Activated naive CD4-positive, alpha-beta T cell treated with anti-CD3 and anti-CD28 coated beads, Interleukin-2, amount 10 ng/mL, durations not matched to agents 7 days and 5 days (primary cell): ENCODE data around the gene PCDHGB1.
A peak's percentile ranks its signal among the peaks of the same experiment; 100 is the strongest.
"Not testable (repeated sequence)": the region's sequence is repeated elsewhere in the genome, so short reads cannot be mapped to it uniquely, and the experiment has no call there.

Experiments used
- CTCF ChIA-PET: fragments of 350-600 bp; sonication (Branson Sonifier 250); formaldehyde crosslinking; loops from one replicate; lab custom pipeline; 2021; ENCODE audit warnings: antibody characterized with exemption; lab: Charles Lee
- DNase-seq: peaks from one replicate; pipeline ENCODE4 v3.0.0-alpha.2; 2020
- H3K27ac Mint-ChIP-seq: one replicate; pipeline ENCODE4 v1.8.0; 2021; ENCODE audit warnings: mild to moderate bottlenecking, moderate library complexity, mixed read lengths
- H3K27me3 Mint-ChIP-seq: one replicate; pipeline ENCODE4 v1.8.0; 2021; ENCODE audit warnings: mild to moderate bottlenecking, mixed read lengths
- H3K36me3 Mint-ChIP-seq: one replicate; pipeline ENCODE4 v1.8.0; 2021; ENCODE audit warnings: mixed read lengths
- H3K4me1 Mint-ChIP-seq: one replicate; pipeline ENCODE4 v1.8.0; 2021; ENCODE audit warnings: mixed read lengths
- H3K4me3 Mint-ChIP-seq: one replicate; pipeline ENCODE4 v1.8.0; 2021; ENCODE audit warnings: mild to moderate bottlenecking, moderate library complexity, mixed read lengths
- H3K9me3 Mint-ChIP-seq: one replicate; pipeline ENCODE4 v1.8.0; 2021; ENCODE audit warnings: mixed read lengths

PCDHGB1 gene

GRCh38 chr5:141349917-141350619 is at the start of gene PCDHGB1:
Gene PCDHGB1, plus strand, starts transcription at chr5:141350099. Its CDS starts 162 bp downstream, at chr5:141350261.
- Mint-ChIP-seq H3K27me3 (peaks cover 41% of the 10 kb centered on the region), H3K4me3 (peak within 1 kb of the TSS; percentile 47), H3K9me3 (peaks cover 28% of the 10 kb centered on the region), H3K4me1 (no peaks in the 10 kb centered on the region), H3K27ac (no peak within 1 kb of the TSS), H3K36me3 (peaks cover 8% of the 10 kb centered on the region)
- DNase-seq: peak; percentile 54
- CTCF ChIA-PET: interaction anchor here (0.7 to 1.8 kb wide), 5 partner anchors 12 to 329 kb away, joined by 3 to 7 read pairs (median 4); partner anchors contain the start of genes PCDHGA1, PCDHGA2 and PCDHGB3

- peaks cover 70% of the 10 kb centered on the region for H3K9me3 Mint-ChIP-seq
- peaks cover 3% of the 10 kb centered on the region for H3K36me3 Mint-ChIP-seq
- H3K27ac Mint-ChIP-seq: no peak within 1 kb of the TSS
- H3K4me3 Mint-ChIP-seq: no peak within 1 kb of the TSS
- no peaks in the 10 kb centered on the region for H3K4me1 Mint-ChIP-seq
- DNase-seq: no peak
- no peaks in the 10 kb centered on the region for H3K27me3 Mint-ChIP-seq
- CTCF ChIA-PET: no interaction called here
These were observed 46.1 kb upstream of the PCDHGB1 start, which contains the start of gene SLC25A2 for GRCh38 chr5:141303756-141304155. Gene SLC25A2, minus strand, starts transcription at chr5:141304049. Its CDS starts 184 bp downstream, at chr5:141303865.

- Mint-ChIP-seq H3K4me3 (no peak overlapping the region), H3K9me3 (peaks cover 74% of the 10 kb centered on the region), H3K36me3 (peaks cover 4% of the 10 kb centered on the region), H3K4me1 (no peaks in the 10 kb centered on the region), H3K27me3 (no peaks in the 10 kb centered on the region), H3K27ac (no peak overlapping the region)
- CTCF ChIA-PET: no interaction called here
- DNase-seq: no peak
These were observed 43.3 kb upstream of the PCDHGB1 start for GRCh38 chr5:141306630-141307029.

- no peak for DNase-seq
- peaks cover 54% of the 10 kb centered on the region for H3K36me3 Mint-ChIP-seq
- H3K4me3 Mint-ChIP-seq: no peak overlapping the region
- no peaks in the 10 kb centered on the region for H3K27me3 Mint-ChIP-seq
- peaks cover 70% of the 10 kb centered on the region for H3K9me3 Mint-ChIP-seq
- CTCF ChIA-PET: no interaction called here
- peaks cover 2% of the 10 kb centered on the region for H3K4me1 Mint-ChIP-seq
- no peak overlapping the region for H3K27ac Mint-ChIP-seq
These were observed 36.2 kb upstream of the PCDHGB1 start for GRCh38 chr5:141313711-141314110.

GRCh38 chr5:141316963-141317362 is 32.9 kb upstream of the PCDHGB1 start:
- H3K4me3 Mint-ChIP-seq, H3K27me3 Mint-ChIP-seq, CTCF ChIA-PET, H3K27ac Mint-ChIP-seq, DNase-seq: not testable (repeated sequence)
- H3K4me1 Mint-ChIP-seq: peaks cover 24% of the 10 kb centered on the region
- H3K9me3 Mint-ChIP-seq: peaks cover 65% of the 10 kb centered on the region
- peaks cover 75% of the 10 kb centered on the region for H3K36me3 Mint-ChIP-seq

GRCh38 chr5:141319202-141319601 is 30.7 kb upstream of the PCDHGB1 start:
- DNase-seq: no peak
- H3K36me3 Mint-ChIP-seq: peaks cover 64% of the 10 kb centered on the region
- H3K27ac Mint-ChIP-seq: no peak overlapping the region

GRCh38 chr5:141319699-141320098 is 30.2 kb upstream of the PCDHGB1 start:
- Mint-ChIP-seq H3K36me3 (peaks cover 63% of the 10 kb centered on the region), H3K4me3 (peak overlapping the region; percentile 87), H3K4me1 (peaks cover 24% of the 10 kb centered on the region), H3K9me3 (peaks cover 53% of the 10 kb centered on the region), H3K27ac (peak overlapping the region; percentile 98), H3K27me3 (peaks cover 7% of the 10 kb centered on the region)
- DNase-seq: no peak
- CTCF ChIA-PET: interaction anchor here (0.6 to 2.1 kb wide), 13 partner anchors 10 to 1304 kb away, joined by 3 to 23 read pairs (median 4); partner anchors contain the start of genes PCDHGA1, PCDHGA10, PCDHGA2 and PCDHGA3

More at GRCh38 chr5:141319202-141319601, 30.7 kb upstream of the PCDHGB1 start:
- CTCF ChIA-PET: interaction anchor here (0.6 to 2.1 kb wide), 5 partner anchors 11 to 1305 kb away, joined by 3 to 23 read pairs (median 3); partner anchors contain the start of genes PCDHGA1 and PCDHGA3
- Mint-ChIP-seq H3K4me1 (peaks cover 24% of the 10 kb centered on the region), H3K27me3 (peaks cover 7% of the 10 kb centered on the region), H3K9me3 (peaks cover 55% of the 10 kb centered on the region), H3K4me3 (peak overlapping the region; percentile 87)

DNA sequence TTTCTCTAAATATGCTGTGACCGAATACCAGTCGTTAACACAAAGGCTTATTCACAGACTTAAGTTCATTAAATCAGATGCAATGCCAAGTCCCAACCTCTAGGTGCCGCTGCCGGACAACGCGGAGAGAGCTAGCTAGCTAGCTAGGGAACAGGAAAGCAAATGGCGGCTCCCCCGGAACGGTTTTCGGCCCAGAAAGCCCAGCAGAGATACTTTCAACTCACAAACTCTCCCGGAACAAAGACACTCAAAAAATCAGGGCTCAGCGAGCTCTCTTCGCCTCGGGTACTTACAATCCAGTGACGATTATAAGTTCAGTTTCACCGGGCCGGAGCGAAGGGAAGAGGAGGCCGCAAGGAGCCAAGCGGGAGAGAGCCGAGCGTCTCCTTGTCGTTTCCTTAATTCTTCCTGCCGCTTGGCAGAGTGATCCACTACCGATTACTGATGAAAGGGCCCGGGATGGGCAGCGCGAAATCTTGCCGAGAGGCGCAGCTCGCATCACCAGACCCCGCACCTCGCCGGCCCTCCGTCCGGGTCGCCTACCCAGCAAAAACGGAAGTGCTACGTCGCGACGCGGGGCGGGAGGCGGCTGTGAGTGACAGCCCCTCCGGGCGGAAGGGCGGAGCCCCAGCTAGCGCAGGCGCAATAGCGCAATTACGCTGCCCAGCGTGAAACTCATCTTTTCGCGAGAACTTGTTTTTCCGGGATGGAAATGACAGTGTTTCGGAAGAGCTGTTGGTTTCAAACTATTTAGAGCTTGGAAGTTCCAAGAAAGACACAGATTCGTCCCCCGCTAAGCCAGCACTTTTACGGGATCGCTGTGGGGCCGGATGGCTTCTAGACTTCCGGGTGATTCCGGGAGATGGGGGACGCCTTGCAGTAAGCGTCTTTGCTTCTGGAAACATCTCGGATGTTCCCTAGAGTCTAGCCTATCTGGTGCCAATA is 29.4 kb upstream of the PCDHGB1 start, which contains the start of gene TAF7:
TSS of gene TAF7 (minus strand) at position 560 of the 945 bp plus-strand sequence. CDS start 740 bp downstream, outside the sequence.
- Mint-ChIP-seq H3K4me1 (peaks cover 24% of the 10 kb centered on the region), H3K27ac (peak within 1 kb of the TSS; percentile 98), H3K4me3 (peak within 1 kb of the TSS; percentile 87), H3K36me3 (peaks cover 55% of the 10 kb centered on the region), H3K27me3 (peaks cover 7% of the 10 kb centered on the region), H3K9me3 (peaks cover 46% of the 10 kb centered on the region)
- DNase-seq: peak; percentile 94
- CTCF ChIA-PET: interaction anchor here (0.6 to 2.1 kb wide), 14 partner anchors 10 to 765 kb away, joined by 3 to 23 read pairs (median 4); partner anchors contain the start of genes PCDHGA1, PCDHGA10, PCDHGA2 and PCDHGA3

DNA sequence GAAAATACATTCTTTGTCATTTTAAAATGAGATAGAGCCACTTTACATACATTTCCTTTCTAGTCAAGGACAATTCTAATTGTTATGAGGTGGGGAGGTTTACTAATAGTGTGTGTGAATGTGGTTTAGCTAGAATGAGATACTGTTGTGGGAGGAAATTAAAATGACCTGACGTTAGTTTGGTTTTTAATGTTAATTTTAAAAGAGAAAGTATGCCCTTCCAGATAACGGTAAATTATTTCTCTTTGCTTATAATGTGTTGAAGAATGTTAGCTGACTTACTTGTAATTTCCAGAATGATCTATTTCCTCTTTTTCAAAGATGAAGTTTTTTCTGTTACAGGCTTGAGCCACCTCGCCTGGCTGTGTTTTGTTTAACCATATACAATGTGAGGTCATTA is 27.6 kb upstream of the PCDHGB1 start:
- peaks cover 43% of the 10 kb centered on the region for H3K9me3 Mint-ChIP-seq
- CTCF ChIA-PET: no interaction called here
- DNase-seq: no peak
- peaks cover 44% of the 10 kb centered on the region for H3K36me3 Mint-ChIP-seq
- peak overlapping the region; percentile 36 for H3K4me3 Mint-ChIP-seq
- peaks cover 19% of the 10 kb centered on the region for H3K27me3 Mint-ChIP-seq
- H3K27ac Mint-ChIP-seq: peak overlapping the region; percentile 58
- H3K4me1 Mint-ChIP-seq: peaks cover 33% of the 10 kb centered on the region

- Mint-ChIP-seq H3K36me3 (peaks cover 15% of the 10 kb centered on the region), H3K27ac (peak overlapping the region; percentile 53), H3K4me3 (peak overlapping the region; percentile 75), H3K9me3 (peaks cover 23% of the 10 kb centered on the region), H3K4me1 (peaks cover 11% of the 10 kb centered on the region), H3K27me3 (peaks cover 27% of the 10 kb centered on the region)
- CTCF ChIA-PET: interaction anchor here (0.6 to 1.5 kb wide), 2 partner anchors 28 to 890 kb away, joined by 3 to 6 read pairs; no protein-coding TSS in a partner anchor
- peak; percentile 79 for DNase-seq
These were observed 23.6 kb upstream of the PCDHGB1 start for GRCh38 chr5:141326088-141326854.

DNA sequence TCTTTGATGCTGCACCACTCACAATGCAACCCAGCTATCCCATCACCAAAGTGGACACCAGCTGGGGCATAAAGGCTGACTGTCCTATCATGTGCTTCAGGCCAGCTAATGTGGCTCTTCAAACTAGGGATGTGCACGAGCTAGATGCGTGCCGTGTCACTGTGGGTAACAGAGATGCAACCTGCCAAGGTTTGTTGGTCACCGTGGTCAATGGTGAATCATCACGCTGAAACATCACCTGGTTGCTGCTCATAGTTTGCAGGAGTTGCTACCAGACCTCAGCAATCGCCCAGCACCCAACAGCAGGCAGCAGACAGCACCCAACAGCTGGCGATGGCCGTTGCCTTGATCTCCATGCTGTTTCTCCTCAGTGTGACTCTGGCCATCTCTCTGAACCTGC is 21.7 kb upstream of the PCDHGB1 start:
- Mint-ChIP-seq H3K27me3 (peaks cover 39% of the 10 kb centered on the region), H3K4me3 (no peak overlapping the region), H3K4me1 (peaks cover 9% of the 10 kb centered on the region), H3K27ac (no peak overlapping the region), H3K36me3 (peaks cover 6% of the 10 kb centered on the region), H3K9me3 (peaks cover 21% of the 10 kb centered on the region)
- CTCF ChIA-PET: interaction anchor here (0.7 to 3.7 kb wide), 6 partner anchors 8 to 236 kb away, joined by 3 to 23 read pairs (median 4); partner anchors contain the start of gene TAF7
- DNase-seq: no peak

- peak; percentile 53 for DNase-seq
- Mint-ChIP-seq H3K4me1 (peaks cover 9% of the 10 kb centered on the region), H3K27me3 (peaks cover 39% of the 10 kb centered on the region), H3K27ac (no peak within 1 kb of the TSS), H3K36me3 (peaks cover 4% of the 10 kb centered on the region), H3K9me3 (peaks cover 25% of the 10 kb centered on the region), H3K4me3 (no peak within 1 kb of the TSS)
- CTCF ChIA-PET: interaction anchor here (0.7 to 3.7 kb wide), 10 partner anchors 10 to 273 kb away, joined by 3 to 23 read pairs (median 4); partner anchors contain the start of genes PCDHGA12, PCDHGA3, PCDHGA5 and PCDHGB1
These were observed 19.4 kb upstream of the PCDHGB1 start, which contains the start of gene PCDHGA1 for GRCh38 chr5:141330299-141331080. Gene PCDHGA1, plus strand, starts transcription at chr5:141330514.
